SK-N-SH (cell line): ENCODE data around the gene ACLY.

Experiments
- CHD2 ChIP-seq: fragments of 150-350 bp; IDR thresholded peaks from 2 replicates; pipeline ENCODE4 v1.6.1; 2018; ENCODE audit warnings: low read length; ENCODE audit not compliant: partially characterized antibody
- CTCF ChIP-seq: fragments of 200-600 bp; sonication (generic); IDR thresholded peaks from 2 replicates; pipeline ENCODE4 v1.6.1; 2017; ENCODE audit warnings: antibody characterized with exemption, mild to moderate bottlenecking, moderate library complexity
- EP300 ChIP-seq, 2 experiments: IDR thresholded peaks; 2 replicates each; pipeline versions ENCODE4 v1.4.0 to v1.6.1; 2012; ENCODE audit warnings: borderline replicate concordance in 1 of 2, low read depth in 1 of 2, low read length in 1 of 2
- FOXM1 ChIP-seq: IDR thresholded peaks from 2 replicates; pipeline ENCODE4 v1.4.0; 2012; ENCODE audit warnings: low read depth, mild to moderate bottlenecking
- GABPA ChIP-seq: IDR thresholded peaks from 2 replicates; pipeline ENCODE4 v1.4.0; 2012; ENCODE audit warnings: low read depth, mild to moderate bottlenecking
- JUND ChIP-seq: IDR thresholded peaks from 2 replicates; pipeline ENCODE4 v1.4.0; 2012
- NRF1 ChIP-seq: IDR thresholded peaks from 2 replicates; pipeline ENCODE4 v1.6.1; 2012; ENCODE audit warnings: low read depth, mild to moderate bottlenecking, low read length
- POLR2AphosphoS5 ChIP-seq: IDR thresholded peaks from 2 replicates; pipeline ENCODE4 v1.6.1; 2012; ENCODE audit warnings: low read depth, low read length
- REST ChIP-seq: IDR thresholded peaks from 2 replicates; pipeline ENCODE4 v1.6.1; 2012; ENCODE audit warnings: mild to moderate bottlenecking, low read depth, low read length, moderate library complexity
- SIN3A ChIP-seq: IDR thresholded peaks from 2 replicates; pipeline ENCODE4 v1.6.1; 2012; ENCODE audit warnings: low read depth, mild to moderate bottlenecking, low read length, moderate library complexity, borderline replicate concordance
- YY1 ChIP-seq: IDR thresholded peaks from 2 replicates; pipeline ENCODE4 v1.4.0; 2012; ENCODE audit warnings: low read depth, mild to moderate bottlenecking
- ZBTB33 ChIP-seq: IDR thresholded peaks from 2 replicates; pipeline ENCODE4 v1.4.0; 2012; ENCODE audit warnings: low read depth, borderline replicate concordance

- TF ChIP-seq REST = 0 out of 2 replicates have a peak, but pooled peaks have one; percentile 20
- TF ChIP-seq EP300 (IDR thresholded peaks at IDR 0.05; ENCODE audit: borderline replicate concordance in 1 of 2, low read depth in 1 of 2, low read length in 1 of 2) = no peak; a peak in 1 of 4 replicates
- peak; percentile 53 for TF ChIP-seq CTCF
- peak; percentile 85; the same call in 1 of the 2 replicates for TF ChIP-seq SIN3A
- no peak for TF ChIP-seq FOXM1
- peak; percentile 74 for TF ChIP-seq GABPA
- TF ChIP-seq ZBTB33 = peak; percentile 35; the same call in 1 of the 2 replicates
- no peak for TF ChIP-seq CHD2
- TF ChIP-seq YY1 = peak; percentile 79
- TF ChIP-seq NRF1 = peak; percentile 98
- peak; percentile 92 for TF ChIP-seq POLR2AphosphoS5
- no peak for TF ChIP-seq JUND
Observed at GRCh38 chr17:41930009-41930832, 11.5 kb upstream of the ACLY start, which contains the start of gene ODAD4.
